B cell (primary cell): Measurements from ENCODE around the gene PADI3. TPM values are rescaled to one million over a fixed set of nuclear protein-coding genes. Genes with fewer than 3 reads are reported as not detected.

Experiments used
- ATAC-seq: fragments of 200-7000 bp; cut with Tn5 transposase; one replicate; pipeline ENCODE4 v1.10.0; 2021; ENCODE audit warnings: low read depth, mild to moderate bottlenecking, moderate number of reproducible peaks, moderate library complexity
- CTCF ChIA-PET: fragments of 350-600 bp; sonication (Branson Sonifier 250); formaldehyde crosslinking; loops from one replicate; lab custom pipeline; 2021; ENCODE audit warnings: antibody characterized with exemption, inconsistent platforms; lab: Charles Lee
- POLR2A ChIA-PET: fragments of 350-600 bp; sonication (Branson Sonifier 250); formaldehyde crosslinking; loops from one replicate; lab custom pipeline; 2021; ENCODE audit warnings: antibody characterized with exemption; lab: Charles Lee
- DNase-seq: peaks from one replicate; pipeline ENCODE4 v3.0.0; 2013
- H2AFZ ChIP-seq: 2 replicates; pipeline ENCODE4 v1.6.1; 2012; ENCODE audit warnings: mild to moderate bottlenecking, low read depth, low read length; ENCODE audit not compliant: insufficient read depth, poor library complexity, severe bottlenecking
- H3K27ac ChIP-seq, 2 donors: 1 replicate in 1 of 2; 2 replicates in 1 of 2; pipeline ENCODE4 v1.5.1; 2012 to 2013; ENCODE audit warnings: low read length in 2 of 2, mild to moderate bottlenecking in 2 of 2, moderate library complexity in 1 of 2
- H3K27me3 ChIP-seq, 4 experiments: fragments of 200-600 bp in 1 of 4; sonication (generic) in 1 of 4; replicated peaks in 1 of 4; 1 replicate in 2 of 4; 2 replicates in 2 of 4; pipeline versions ENCODE4 v1.6.1 to v1.7.0; 2013 to 2016; ENCODE audit warnings: low read length in 3 of 4, mild to moderate bottlenecking in 2 of 4, mixed read lengths in 1 of 4, moderate library complexity in 1 of 4; ENCODE audit not compliant: insufficient read depth in 4 of 4, control insufficient read depth in 3 of 4; ENCODE audit errors: control extremely low read depth in 1 of 4
- H3K36me3 ChIP-seq, 2 experiments: replicated peaks in 1 of 2; 1 replicate in 1 of 2; 2 replicates in 1 of 2; pipeline versions ENCODE4 v1.6.1 to v1.7.1; 2013; ENCODE audit warnings: low read length in 1 of 2; ENCODE audit not compliant: insufficient read depth in 2 of 2, control insufficient read depth in 1 of 2; ENCODE audit errors: control extremely low read depth in 1 of 2, extremely low read depth in 1 of 2
- H3K4me1 ChIP-seq, 2 donors: fragments of 200-600 bp in 1 of 2; sonication (generic) in 1 of 2; 1 replicate in 1 of 2; 2 replicates in 1 of 2; pipeline versions ENCODE4 v1.5.1 to v1.6.1; 2013 to 2017; ENCODE audit warnings: low read length in 2 of 2; ENCODE audit not compliant: control insufficient read depth in 2 of 2, insufficient read depth in 2 of 2
- H3K4me2 ChIP-seq: replicated peaks from 2 replicates; pipeline ENCODE3; 2012; ENCODE audit warnings: mild to moderate bottlenecking, low read depth, low read length; ENCODE audit not compliant: poor library complexity, severe bottlenecking
- H3K4me3 ChIP-seq, 5 experiments: fragments of 200-600 bp in 1 of 5; sonication (generic) in 1 of 5; 1 replicate in 3 of 5; 2 replicates in 2 of 5; pipeline versions ENCODE4 v1.5.1 to v1.7.0; 2011 to 2016; ENCODE audit warnings: low read length in 4 of 5, mild to moderate bottlenecking in 4 of 5, low read depth in 2 of 5, control low read depth in 1 of 5, moderate library complexity in 1 of 5; ENCODE audit not compliant: insufficient read depth in 1 of 5; ENCODE audit errors: control extremely low read depth in 1 of 5, extremely low read depth in 1 of 5
- H3K79me2 ChIP-seq: fragments of 200-600 bp; sonication (generic); one replicate; pipeline ENCODE4 v1.6.0; 2016; ENCODE audit warnings: low read length; ENCODE audit not compliant: control insufficient read depth, insufficient read depth
- H3K9ac ChIP-seq: fragments of 200-600 bp; sonication (generic); 2 replicates; pipeline ENCODE4 v1.6.1; 2017; ENCODE audit warnings: mild to moderate bottlenecking, low read length, moderate library complexity
- H3K9me3 ChIP-seq, 3 donors: one replicate each; pipeline versions ENCODE4 v1.6.1 to v1.7.1; 2013; ENCODE audit warnings: low read length in 2 of 3; ENCODE audit not compliant: control insufficient read depth in 2 of 3, insufficient read depth in 1 of 3; ENCODE audit errors: control extremely low read depth in 1 of 3
- H4K20me1 ChIP-seq: 2 replicates; pipeline ENCODE4 v1.6.0; 2012; ENCODE audit warnings: mild to moderate bottlenecking, low read length; ENCODE audit not compliant: insufficient read depth, control insufficient read depth, poor library complexity, severe bottlenecking
- H3K27ac Mint-ChIP-seq: one replicate; pipeline ENCODE4 v1.8.0; 2021; ENCODE audit warnings: mixed read lengths
- H3K27me3 Mint-ChIP-seq: one replicate; pipeline ENCODE4 v1.8.0; 2021; ENCODE audit warnings: mixed read lengths
- H3K4me1 Mint-ChIP-seq: one replicate; pipeline ENCODE4 v1.8.0; 2021; ENCODE audit warnings: mixed read lengths
- H3K4me3 Mint-ChIP-seq: one replicate; pipeline ENCODE4 v1.8.0; 2021; ENCODE audit warnings: mixed read lengths
- H3K9me3 Mint-ChIP-seq: one replicate; pipeline ENCODE4 v1.8.0; 2022; ENCODE audit warnings: mixed read lengths; ENCODE audit not compliant: insufficient read depth
- CTCF ChIP-seq: fragments of 200-600 bp; IDR thresholded peaks from one replicate; pipeline ENCODE4 v1.8.0; 2022; ENCODE audit warnings: antibody characterized with exemption, mild to moderate bottlenecking
- EZH2 ChIP-seq: IDR thresholded peaks from 2 replicates; pipeline ENCODE4 v1.6.1; 2012; ENCODE audit warnings: borderline replicate concordance, low read depth, mild to moderate bottlenecking, moderate library complexity, low read length; ENCODE audit not compliant: insufficient read depth, poor library complexity, severe bottlenecking
- WGBS: methylation state at CpG from one replicate; pipeline ENCODE4 v1.1.5; 2013; ENCODE audit warnings: missing lambda C conversion rate; ENCODE audit not compliant: insufficient coverage; 5-methylcytosine and 5-hydroxymethylcytosine counted together
- intact Hi-C: fragments of 100-400 bp; cut with micrococcal nuclease; formaldehyde crosslinking; loops from one replicate; pipeline ENCODE4 v1.10.0; 2022
- polyA plus RNA-seq: library from polyadenylated mRNA; depleted of rRNA; stranded (reverse); fragments of >200 nt; gene quantifications from 2 replicates; pipeline ENCODE4 v1.2.3, GENCODE V29; 2012
- total RNA-seq, 2 donors: library from RNA; stranded (reverse); fragments of 120-200 nt in 1 of 2; gene quantifications; 1 replicate in 1 of 2; 2 replicates in 1 of 2; pipeline versions ENCODE4 v1.2.3 to v1.2.4, GENCODE V29; 2013 to 2022

The PADI3 gene
- total and polyA plus RNA-seq, 2 donors (not counting 1 experiment from before 2014, with no cell fraction given): not detected

DNA sequence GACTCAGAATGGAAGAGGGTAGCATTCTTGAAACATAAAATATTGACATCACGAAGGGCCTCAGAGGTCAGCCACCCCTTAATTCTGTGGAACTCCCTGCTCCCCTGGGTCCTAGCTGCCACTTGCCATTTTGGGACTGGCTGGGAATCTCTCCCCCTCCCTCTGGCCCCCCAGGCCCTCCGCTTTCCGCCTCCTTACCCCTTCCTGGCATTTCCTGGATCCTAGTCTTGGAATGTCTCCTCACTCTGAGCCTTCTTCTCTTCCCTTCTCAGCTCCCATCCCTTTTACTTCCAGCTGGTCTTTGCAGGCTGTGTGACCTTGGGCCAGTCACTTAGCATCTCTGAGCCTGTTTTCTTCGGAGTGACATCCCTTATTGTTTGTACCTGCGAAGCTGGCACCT lies 39.5 kb upstream of the PADI3 start:
- ChIA-PET POLR2A (no interaction called here), CTCF (interaction anchor here (5.0 to 6.0 kb wide), 2 partner anchors 26 to 84 kb away, joined by 27 to 42 read pairs; no protein-coding TSS in a partner anchor)
- no peak for DNase-seq
- no peaks in the 10 kb centered on the region for H3K36me3 ChIP-seq
- H3K27ac ChIP-seq: no peak overlapping the region
- no peaks in the 10 kb centered on the region for H4K20me1 ChIP-seq
- H3K9me3 Mint-ChIP-seq: no peaks in the 10 kb centered on the region
- no peak overlapping the region for H3K4me3 Mint-ChIP-seq
- no peak overlapping the region for H3K9ac ChIP-seq
- H3K4me3 ChIP-seq: no peak overlapping the region
- ATAC-seq: no peak
- peaks cover 36% of the 10 kb centered on the region for H3K4me1 Mint-ChIP-seq
- intact Hi-C loops: no loop called here
- TF ChIP-seq EZH2 (no peak), CTCF (no peak)
- H3K27ac Mint-ChIP-seq: no peak overlapping the region
- H3K4me1 ChIP-seq: peaks cover 22 to 23% of the 10 kb centered on the region in 2 donors
- no peak overlapping the region for H2AFZ ChIP-seq
- H3K79me2 ChIP-seq: no peaks in the 10 kb centered on the region
- no peak overlapping the region for H3K4me2 ChIP-seq
- H3K27me3 ChIP-seq: peaks cover 0 to 20% (median 4%) of the 10 kb centered on the region in 4 experiments
- 95% methylated on average over 3 of the region's 5 CpGs for WGBS
- peaks cover 21% of the 10 kb centered on the region for H3K27me3 Mint-ChIP-seq
- no peaks in the 10 kb centered on the region for H3K9me3 ChIP-seq

DNA sequence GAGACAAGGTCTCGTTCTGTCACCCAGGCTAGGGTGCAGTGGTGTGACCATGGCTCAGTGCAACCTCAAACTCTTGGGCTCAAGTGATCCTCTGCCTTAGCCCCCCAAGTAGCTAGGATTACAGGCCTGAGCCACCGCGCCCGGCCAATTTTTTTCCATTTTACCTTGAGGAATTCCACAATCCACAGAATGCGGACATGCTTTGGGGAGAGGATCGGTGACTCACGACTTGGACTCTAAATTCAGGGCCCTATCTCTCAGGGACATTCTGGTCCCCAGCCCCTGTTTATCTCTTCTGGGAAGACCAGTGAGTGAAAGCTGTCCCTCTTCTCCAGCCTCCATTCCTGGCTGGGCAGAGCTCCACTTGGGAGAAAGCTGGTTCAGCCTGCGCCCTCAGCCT lies 38.7 kb upstream of the PADI3 start:
- Histone ChIP-seq H3K27ac (no peak overlapping the region), H3K36me3 (no peaks in the 10 kb centered on the region), H3K4me3 (no peak overlapping the region), H3K4me1 (peaks cover 26 to 27% of the 10 kb centered on the region in 2 donors), H3K4me2 (no peak overlapping the region), H3K27me3 (peaks cover 0 to 20% (median 4%) of the 10 kb centered on the region in 4 experiments), H3K79me2 (no peaks in the 10 kb centered on the region), H2AFZ (no peak overlapping the region), H3K9ac (no peak overlapping the region), H3K9me3 (no peaks in the 10 kb centered on the region), H4K20me1 (no peaks in the 10 kb centered on the region)
- TF ChIP-seq EZH2: no peak
- TF ChIP-seq CTCF: no peak
- Mint-ChIP-seq H3K9me3 (no peaks in the 10 kb centered on the region), H3K4me1 (peaks cover 40% of the 10 kb centered on the region), H3K27me3 (peaks cover 21% of the 10 kb centered on the region), H3K27ac (no peak overlapping the region), H3K4me3 (no peak overlapping the region)
- DNase-seq: no peak
- CTCF ChIA-PET: interaction anchor here (5.0 to 6.0 kb wide), 2 partner anchors 25 to 85 kb away, joined by 27 to 42 read pairs; no protein-coding TSS in a partner anchor
- POLR2A ChIA-PET: no interaction called here
- intact Hi-C loops: no loop called here
- WGBS: 95% methylated on average over 4 of the region's 8 CpGs
- ATAC-seq: no peak
